Stimulated activated CD4-positive, alpha-beta T cell treated with anti-CD3 and anti-CD28 coated beads, Interleukin-1b, Interleukin-23, amount 100 ng/mL, for 1 hour (primary cell): Measurements from ENCODE around the gene KCNQ2.

ENCODE experiments used
- DNase-seq, 2 donors: peaks; one replicate each; pipeline ENCODE4 v3.0.0-alpha.2; 2020; ENCODE audit warnings: low read depth in 2 of 2

KCNQ2 gene

DNA sequence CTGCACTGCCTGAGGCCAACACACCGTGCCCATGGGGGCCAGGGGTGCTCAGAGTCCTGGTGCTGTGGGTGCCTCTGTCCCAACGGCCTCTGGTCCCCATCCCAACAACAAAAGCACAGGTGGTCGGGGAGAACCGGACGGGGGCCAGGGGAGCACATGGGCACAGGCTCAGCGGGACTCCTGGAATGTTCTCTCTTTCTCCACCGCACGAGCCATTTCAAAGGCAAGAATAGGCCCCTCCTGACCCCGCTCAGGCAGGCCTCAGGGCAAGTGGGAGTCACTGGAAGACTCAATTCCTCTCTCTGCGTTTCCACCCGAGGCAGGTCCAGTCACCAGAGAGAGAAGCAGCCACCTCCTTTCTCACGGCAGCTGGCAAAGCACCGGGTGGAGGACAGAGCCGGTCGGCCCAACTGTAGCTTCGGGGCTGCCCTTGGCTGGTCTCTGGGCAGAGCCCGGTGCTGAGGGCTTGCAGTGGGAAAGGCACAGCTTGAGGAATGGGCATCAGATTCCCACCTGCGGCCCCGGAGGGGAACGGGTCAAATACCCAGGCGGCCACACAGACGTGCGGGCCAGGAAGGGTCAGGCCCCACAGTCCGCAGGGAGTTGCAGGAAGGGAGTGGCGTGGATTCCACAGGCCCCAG, 55.2 kb downstream of the KCNQ2 start:
- no peak for DNase-seq

DNA sequence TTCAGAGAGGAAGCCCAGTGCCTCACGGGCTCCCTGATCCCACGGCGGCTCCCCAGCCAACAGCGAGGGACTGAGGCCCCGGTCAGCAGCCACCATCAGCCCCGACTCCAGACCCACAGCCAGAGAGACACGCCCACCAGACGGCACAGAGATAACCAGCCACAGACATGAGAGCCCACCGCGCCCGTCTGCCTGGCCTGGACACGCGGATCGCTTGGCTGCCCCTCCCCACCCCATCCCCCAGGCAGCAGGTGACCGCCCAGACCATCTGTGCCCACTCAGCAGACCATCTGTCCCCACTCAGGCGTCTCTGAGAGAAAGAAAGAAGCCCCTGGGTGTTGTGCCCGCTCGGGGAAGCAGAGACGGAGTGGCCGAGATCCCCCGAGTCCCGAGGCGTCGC, 55.8 kb downstream of the KCNQ2 start:
- no peak for DNase-seq

DNA sequence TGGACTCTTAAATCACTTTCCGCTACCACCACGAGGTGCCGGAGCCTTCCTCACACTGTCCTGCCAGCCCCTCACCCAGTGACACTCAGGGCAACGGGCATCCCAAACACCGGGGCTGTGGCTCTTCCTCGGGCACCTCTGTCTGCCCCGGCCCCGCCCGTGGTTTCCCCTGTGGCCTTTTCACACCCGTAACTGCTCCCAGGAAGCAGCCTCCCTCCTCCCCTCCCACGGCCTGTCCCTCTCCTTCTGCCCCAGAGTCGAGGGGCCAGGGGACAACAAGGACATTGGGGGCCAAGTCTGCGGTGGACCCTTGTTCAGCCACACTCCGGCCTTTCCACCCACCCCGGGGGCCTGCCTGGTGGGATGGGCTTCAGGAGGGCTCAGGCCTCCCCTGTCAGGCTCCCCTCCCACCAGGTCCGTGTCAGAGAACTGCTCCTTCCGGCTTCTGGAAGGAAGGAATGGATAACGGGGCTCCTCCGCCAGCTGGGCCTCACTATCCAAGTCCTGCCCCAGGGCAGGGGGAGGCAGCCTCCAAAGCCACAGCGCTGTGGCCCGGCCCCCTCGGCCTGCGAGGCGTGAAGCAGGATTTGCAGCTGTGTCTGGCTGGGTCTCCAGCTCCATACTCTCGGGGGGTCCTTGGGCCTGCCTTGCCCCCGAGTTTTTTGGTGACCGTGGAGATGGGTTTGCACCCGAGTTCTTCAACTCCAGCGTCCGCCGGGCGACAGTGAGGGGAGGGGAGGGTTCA, 56.6 kb downstream of the KCNQ2 start:
- no peak for DNase-seq

DNA sequence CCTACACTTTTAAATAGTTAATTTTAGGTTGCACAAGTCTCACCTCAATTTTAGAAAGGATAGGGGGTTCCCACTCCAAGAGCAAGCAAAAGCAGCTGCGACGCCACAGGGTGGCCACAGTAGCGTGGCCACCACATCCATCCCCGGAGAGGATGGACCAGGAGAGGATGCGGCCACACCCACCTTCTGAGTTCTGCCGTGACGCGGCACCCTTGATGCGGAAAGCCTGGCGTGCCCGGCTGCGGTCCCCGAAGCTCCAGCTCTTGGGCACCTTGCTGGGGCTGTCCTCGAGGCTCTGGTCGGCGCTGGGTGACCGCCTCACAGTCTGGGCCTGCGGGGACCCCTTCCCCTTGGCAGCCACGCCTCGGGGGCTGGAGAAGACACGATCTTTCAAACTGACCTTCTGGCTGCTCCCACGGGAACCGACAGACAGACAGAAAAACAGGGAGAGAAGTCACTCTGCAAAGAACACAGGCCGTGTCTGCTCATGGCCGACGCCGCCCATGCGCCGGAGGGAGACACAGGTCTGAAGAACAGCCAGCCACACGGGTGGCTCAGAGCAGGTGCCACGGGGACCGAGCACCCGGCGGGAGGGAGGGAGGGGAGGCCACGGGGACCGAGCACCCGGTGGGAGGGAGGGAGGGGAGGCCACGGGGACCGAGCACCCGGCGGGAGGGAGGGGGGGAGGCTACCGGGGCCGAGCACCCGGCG, 57.6 kb downstream of the KCNQ2 start:
- DNase-seq = no peak

DNA sequence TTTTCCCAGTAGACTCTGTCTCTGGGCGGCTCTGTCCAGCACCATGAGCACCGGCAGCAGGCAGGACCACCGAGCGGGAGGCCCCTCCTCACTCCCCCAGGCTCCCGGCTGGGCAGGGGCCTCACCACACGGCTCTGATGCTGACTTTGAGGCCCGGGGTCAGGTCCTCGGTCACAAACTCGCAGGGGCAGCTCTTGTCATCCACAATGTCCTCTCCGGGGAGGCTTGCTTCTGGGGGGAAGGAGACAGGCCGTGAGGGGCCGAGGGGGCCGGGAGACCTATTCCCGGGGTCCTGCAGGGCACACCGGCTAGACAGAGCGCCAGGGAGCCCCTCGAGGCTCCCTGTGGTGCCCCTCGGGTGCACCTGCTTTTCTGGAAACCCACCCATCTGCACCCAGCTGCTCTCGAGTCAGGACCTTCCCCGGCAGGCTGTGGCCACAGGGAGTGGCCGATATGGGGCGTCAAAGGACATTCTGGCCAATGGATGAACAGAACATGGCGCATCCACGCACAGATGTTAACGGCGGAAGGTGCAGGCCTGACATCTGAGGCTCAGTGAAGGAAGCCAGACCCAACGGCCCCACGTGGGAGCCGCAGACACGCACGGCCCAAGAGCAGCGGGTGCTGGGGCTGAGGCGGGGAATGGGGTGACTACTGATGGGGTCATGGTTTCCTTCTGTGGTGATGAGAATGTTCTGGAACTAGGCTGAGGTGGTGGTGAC, 58.3 kb downstream of the KCNQ2 start:
- no peak for DNase-seq

DNA sequence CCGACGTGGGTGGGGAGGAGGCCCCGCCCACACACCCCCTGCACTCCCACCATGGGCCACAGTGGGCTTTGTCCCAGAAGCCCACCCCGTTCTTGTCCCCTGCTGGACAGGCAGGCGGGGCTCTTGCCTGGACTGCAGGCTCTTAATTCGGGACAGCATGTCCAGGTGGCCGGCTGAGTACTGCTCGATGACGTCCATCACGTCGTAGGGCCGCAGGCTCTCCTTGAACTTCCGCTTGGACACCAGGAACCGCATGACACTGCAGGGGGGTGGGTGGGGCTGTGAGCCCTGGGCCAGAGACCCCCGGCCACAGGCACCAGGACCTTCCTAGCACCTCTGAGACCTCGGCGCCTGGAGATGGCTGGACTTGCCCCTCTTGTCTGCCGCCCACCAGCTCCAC, 59.1 kb downstream of the KCNQ2 start:
- DNase-seq = no peak

DNA sequence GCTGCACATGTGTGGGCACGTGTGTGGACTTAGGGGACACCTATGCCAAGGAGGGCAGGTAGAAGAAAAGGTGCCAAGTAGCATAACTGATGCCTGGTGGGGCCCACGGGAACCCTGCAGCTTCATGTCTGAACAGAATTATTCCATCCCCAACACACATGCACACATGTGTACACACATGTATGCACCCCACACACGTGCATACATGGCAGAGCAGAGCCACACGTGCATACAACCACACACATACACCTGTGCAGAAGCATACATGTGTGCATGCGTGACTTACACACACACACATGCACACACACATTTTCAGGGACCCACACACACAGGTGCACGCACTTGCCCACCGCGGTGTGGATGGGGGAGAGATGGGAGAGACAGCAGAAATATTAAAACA, 59.6 kb downstream of the KCNQ2 start:
- DNase-seq = no peak

DNA sequence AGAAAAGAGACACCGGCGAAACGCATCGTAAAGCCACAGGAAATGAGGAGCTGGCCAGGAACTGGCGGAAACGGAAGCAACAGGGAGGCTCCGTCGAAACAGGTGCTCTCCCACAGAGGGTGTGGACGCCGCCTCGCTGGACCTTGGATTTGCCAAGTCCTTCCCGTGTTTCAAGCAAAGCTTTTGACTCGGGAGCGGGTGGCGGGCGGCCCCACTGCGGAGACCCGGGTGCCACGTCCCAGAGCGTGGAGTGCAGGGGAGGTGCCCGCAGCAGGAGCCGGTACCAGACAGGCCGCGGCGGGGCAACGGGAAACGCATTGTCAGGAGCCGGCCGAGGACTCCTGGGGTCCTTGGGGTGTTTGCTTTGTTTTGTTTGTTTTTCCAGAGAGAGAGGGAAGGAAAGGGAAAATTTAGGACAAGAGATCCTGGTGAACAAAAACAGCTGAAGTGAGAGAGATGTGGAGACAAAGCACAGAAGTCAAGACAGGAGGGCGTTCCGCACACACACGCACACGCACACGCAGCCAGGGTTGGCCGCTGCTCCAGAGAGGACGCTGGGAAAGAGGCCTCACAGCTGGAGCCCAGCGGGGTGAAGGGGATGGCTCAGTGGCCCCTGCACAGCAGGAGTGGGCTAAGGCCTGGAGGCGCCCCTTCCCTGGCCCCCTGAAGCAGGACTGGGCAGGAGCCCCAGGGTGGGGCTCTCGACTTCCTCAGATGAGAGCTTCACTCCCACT, 60.4 kb downstream of the KCNQ2 start:
- no peak for DNase-seq

DNA sequence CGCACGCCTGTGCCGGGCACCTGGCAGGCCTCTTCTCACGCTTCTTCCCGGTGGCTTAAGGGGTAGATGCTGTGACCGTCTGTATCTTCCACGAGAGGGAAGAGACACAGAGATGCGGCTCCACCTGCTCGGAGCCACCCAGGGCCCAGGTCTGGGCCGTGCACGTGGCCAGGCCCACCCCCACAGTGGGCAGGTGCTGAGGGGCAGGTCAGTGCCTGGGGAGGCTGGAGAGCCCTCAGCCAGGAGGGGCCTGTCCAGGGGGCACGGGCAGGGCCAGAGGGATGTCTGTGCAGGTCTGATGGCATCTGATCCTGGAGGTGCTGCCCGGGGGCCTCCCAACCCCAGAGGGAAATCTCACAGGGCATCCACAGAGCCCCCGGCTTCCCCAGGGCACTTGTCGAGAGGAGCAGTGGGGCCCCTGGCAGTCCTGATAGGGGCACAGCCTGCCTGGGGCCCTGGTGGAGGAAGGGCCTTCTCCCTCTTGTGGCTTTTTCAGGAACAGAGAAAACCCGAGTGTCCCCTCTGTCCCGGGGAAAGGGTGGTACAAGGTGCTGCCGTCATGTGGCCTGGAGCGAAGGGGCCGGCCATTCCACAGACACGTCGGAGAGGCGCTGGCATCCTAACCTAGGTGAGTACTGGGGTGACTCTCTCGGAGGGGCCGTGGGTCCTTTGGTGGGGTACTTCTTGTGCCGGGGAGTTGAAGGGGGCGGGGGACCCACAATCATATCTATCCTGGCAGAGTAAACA, 61.1 kb downstream of the KCNQ2 start:
- no peak for DNase-seq

DNA sequence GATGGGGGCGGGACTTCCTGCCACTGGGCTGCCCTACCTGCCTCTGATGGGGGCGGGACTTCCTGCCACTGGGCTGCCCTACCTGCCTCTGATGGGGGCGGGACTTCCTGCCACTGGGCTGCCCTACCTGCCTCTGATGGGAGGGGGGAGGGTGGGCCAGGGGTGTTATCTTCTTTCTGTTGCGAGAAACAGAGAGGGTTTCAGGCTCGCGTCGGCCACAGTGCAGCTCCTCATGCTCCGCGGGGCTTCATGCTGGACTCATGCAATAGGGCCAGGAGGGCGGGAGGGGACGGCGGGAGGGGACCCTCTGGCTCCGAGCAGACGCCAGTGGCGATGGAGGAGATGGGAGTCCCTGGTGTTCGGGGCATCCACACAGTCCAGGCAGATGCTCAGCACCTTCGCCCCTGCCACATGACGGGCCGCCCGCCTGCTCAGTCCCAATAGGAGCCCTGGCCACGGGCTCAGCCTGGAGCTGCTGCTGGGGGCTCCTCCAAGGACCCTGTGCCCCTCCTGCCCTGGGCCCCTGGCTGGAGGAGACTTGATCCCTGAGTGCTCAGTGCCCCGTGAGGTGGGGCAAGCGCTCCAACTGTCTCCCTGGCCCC, 62.5 kb downstream of the KCNQ2 start:
- DNase-seq = no peak

DNA sequence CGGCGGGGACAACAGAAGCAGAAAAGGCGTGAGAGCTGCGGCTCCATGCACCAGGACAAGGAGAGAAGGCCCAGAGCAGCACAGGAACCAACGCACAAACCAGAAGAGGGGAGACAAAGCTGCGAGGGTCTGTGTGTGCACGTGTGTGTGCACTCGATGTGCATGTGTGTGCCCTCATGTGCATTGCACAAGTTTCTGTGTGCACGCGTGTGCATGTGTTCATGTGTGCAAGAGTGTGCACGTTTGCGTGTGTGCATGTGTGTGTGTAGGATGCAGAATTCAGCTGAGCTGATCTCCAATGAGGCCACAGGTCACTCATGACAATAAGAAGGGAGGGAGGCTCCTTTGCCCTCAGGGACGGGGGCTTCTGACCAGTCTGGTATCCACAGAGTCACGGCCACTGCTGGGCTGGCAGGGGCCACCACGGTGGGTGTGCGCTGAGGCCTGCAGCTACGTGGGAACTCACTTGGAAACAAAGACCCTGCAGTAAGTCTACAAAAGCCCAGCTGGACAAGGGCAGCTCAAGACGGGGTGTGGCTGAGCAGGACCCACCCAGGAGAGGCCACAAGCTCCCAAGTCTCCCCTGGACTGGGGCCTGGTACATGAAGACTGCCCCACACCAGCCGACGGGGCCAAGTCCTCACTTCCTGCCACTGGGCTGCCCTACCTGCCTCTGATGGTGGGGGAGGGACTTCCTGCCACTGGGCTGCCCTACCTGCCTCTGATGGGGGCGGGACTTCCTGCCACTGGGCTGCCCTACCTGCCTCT, 63.2 kb downstream of the KCNQ2 start:
- no peak for DNase-seq

DNA sequence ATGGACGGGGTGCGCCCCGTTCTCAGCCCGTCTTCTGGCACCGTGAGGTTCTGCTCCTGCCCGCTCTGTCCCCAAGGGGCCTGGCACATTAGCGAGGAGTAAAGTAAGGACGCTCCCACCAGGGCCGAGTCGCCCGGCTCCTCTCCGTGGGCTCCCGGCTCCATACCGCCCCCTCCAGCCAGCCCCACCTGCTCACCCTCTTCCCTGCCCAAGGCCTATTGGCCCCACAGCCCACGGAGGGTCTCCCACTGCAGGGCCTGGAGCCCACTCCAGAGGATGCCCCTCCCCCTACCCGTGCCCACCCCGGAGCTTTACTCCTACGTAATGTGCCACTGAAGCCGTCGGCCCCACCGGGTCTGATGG, 63.8 kb downstream of the KCNQ2 start:
- no peak for DNase-seq

DNA sequence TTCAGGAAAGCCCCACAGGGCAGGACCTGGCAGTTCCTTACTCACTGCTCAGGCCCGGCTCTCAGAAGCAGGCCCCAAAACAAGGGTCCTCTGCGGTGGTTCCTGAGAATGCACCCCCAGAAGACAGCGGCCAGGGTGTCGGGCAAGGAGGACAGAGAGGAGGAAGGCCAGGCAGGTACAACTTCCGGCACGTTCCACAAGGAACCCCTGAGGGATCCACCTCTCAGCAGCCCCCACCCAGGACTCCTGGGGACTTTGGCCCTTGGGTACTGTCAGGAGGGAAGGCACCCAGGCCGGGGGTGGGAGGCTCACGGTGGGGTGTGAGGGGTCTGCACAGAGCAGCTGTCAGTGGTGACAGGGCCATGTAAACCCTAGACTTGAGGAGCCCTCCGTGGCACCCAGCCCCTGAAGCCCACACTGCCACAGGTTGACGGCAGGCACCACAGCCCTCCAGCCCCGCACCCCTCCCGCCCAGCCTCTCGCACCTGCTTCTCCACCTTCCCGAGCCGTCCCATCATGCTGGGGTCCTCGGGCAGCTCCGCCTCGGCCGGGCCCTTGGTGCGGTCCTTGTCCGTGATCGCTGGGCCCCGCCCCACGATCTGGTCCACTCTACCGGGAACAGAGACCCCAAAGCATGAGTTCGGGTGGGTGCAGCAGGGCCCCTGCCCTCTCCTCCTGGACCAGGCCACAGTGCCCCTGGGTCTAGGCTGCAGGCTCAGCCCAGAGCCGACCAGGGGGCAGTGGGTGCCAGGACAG, 64.3 kb downstream of the KCNQ2 start:
- DNase-seq = no peak

DNA sequence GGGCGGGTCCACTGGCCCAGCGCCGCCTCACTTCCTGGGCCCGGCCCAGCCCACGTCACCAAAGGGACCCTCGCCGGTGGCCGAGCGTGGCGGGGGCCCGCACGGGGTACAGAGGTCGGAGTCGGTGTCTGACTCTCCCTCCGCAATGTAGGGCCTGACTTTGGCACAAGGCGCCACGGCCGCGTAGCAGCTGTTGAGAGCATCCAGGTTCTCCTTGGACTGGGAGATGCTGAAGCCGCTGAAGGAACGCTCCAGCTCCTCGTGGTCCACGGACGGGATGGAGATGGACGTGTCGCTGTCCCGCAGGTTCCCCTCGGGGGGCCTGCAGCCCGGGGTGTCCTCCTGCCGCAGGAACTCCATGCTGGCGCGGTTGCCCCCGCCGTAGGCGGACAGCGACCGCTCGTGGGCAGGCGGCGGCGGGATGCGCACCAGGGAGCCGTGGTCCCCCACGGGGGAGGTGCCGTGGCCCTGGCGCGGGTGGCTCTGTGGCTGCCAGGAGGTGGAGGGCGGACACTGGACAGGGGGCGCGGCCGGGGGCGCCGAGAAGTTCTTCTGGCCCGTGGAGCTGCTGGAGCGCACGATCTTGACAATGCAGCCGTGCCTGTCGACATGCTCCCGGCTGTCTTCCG, 65.7 kb downstream of the KCNQ2 start:
- no peak for DNase-seq

DNA sequence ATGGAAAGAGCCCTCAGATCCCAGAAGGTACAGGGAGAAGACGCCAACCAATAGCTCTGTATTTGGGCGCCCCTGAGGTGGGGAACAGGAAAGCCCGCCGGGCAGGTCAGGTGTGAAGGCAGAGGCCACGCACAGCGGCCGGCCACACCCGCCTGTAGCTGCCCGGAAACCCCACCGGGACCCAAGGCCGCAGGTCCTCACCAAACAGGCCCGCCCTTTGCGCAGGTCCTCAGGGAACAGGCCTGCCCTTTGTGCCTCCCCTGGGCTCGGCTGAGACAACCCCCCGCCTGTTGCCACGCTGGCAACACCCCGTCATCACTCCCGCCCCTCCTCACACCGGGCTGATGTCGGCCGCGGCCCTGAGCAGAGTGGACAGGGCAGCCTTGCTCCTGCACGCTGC, 66.4 kb downstream of the KCNQ2 start:
- no peak for DNase-seq

DNA sequence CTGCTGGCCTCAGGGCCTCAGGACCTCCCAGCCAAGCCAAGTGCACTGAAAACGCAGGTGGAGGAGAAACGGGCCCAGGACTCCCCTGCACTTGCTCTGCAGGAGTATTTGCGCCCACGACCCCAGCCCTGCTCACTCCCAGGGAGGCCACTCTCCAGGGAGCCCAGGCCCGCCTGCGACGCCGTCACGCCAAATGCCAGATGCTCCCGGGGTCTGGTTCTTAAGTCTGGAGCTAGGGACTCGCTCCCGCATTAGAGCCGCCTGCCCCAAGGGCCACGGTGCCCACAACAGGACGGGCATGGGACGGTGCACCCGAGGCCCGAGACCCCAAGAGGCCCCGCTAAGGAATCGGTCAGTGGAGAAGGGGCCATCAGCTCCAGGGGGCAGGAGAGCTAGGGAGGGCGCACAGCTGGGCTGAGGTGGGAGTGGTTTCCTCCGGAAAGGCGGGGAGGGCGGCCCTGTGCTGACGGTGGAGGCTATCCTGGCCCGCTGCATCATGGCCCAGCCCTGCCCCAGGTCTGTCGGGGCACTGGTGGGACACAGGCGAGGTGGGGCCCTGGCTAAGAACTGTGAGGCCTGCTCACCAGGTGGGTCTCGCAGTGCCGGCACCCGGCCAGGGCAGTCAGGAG, 67.2 kb downstream of the KCNQ2 start:
- no peak for DNase-seq

DNA sequence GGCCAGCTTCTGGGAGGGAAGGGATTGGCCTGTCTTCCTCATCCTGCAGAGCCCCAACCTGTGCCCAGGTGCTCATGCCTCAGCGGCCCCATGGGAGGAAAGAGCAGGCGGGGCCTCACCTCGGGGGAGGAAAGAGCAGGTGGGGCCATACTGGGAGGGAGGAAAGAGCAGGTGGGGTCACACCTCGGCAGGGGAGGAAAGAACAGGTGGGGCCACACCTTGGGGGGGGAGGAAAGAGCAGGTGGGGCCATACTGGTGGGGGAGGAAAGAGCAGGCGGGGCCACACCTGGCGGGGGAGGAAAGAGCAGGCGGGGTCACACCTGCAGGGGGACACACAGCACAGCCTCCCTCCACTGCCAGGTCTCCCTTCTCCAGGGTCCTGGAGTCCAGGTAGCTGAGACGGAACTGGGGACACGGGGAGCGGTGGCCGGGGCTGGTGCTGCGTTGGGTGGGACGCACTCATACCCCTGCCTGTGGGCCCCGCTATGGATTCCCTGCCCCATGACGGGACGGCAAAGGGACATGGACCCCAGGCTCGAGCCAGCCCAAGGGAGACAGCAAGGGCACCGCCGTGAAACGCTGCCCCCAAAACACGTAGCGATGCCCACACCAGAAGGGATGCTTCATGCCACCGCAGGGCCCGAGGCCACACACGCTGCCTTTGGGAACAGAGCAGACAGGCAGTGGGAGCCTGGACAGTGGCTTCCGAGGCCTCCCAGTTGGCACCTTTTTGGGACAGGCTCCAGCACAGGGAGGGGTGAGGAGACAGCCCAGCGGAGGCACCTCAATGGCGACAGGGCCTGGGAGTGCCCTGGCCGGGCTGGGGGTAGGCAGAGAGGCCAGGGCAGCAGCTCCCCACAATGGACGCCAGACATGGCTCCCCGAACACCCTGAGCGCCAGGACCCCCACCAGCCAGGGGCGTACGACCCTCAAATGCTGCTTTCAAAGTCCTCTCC, 68.0 kb downstream of the KCNQ2 start:
- DNase-seq = no peak
